Measurements from ENCODE around the gene EXD3. TPM values are rescaled to one million over a fixed set of nuclear protein-coding genes. Genes with fewer than 3 reads are reported as not detected.

The EXD3 gene
- polyA plus RNA-seq, 2 of the 4 experiments (the other 2 are of a cell fraction): 3.4 to 4.5 TPM

DNA sequence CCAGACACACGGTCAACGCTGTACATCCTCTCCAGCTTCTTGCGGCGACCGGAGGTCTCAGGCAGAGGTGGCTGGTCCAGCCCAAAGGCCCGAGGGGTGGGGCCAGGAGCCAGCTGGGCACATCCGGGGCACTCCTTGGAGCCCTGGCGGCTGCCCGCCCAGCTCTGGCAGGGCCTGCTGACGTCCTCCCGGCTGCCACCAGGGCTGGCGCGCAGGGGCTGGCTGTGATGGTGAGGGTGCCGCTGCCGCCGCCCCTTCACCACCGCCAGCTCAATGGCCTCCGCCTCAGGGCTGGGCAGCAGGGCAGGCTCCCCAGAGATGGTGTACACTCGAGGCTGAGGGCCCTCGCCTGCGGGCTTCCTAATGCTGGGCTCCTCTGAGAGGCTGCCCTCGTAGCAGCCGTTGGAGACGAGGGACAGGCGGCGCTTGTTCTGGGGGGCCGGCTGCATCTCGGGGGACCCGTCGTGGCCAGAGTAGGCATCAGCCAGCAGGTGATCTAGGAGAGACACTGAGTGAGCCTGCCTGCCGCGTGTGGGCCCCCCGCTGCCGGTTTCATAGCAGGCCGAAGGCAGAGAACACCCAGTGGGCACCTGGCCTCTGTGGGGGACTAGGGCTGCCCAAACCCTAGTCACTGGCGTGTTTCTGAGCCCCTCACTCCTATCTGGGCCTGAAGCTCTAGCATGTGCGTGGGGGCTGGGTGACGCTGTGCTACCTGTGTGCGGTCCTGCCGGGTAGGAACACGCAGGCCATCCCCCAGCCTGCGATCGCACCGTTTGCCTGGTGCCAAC is 34.6 kb upstream of the EXD3 start:
- peak overlapping the region; percentile 83 for H3K4me3 ChIP-seq
- H3K27ac ChIP-seq: peak overlapping the region in 1 of 2 experiments; percentile 93; a peak in 4 of 6 replicates
- 93% methylated on average over 28 of the region's 44 CpGs for WGBS (ENCODE audit: missing lambda C conversion rate)
- TF ChIP-seq, protein P1, sequence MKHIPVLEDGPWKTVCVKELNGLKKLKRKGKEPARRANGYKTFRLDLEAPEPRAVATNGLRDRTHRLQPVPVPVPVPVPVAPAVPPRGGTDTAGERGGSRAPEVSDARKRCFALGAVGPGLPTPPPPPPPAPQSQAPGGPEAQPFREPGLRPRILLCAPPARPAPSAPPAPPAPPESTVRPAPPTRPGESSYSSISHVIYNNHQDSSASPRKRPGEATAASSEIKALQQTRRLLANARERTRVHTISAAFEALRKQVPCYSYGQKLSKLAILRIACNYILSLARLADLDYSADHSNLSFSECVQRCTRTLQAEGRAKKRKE (CRISPR knock-in tag; IDR thresholded peaks at IDR 0.05; ENCODE audit: low read depth): no peak
- TF ChIP-seq, protein P2, sequence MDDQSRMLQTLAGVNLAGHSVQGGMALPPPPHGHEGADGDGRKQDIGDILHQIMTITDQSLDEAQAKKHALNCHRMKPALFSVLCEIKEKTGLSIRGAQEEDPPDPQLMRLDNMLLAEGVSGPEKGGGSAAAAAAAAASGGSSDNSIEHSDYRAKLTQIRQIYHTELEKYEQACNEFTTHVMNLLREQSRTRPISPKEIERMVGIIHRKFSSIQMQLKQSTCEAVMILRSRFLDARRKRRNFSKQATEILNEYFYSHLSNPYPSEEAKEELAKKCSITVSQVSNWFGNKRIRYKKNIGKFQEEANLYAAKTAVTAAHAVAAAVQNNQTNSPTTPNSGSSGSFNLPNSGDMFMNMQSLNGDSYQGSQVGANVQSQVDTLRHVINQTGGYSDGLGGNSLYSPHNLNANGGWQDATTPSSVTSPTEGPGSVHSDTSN (IDR thresholded peaks at IDR 0.05): no peak
- TF ChIP-seq, protein P3, sequence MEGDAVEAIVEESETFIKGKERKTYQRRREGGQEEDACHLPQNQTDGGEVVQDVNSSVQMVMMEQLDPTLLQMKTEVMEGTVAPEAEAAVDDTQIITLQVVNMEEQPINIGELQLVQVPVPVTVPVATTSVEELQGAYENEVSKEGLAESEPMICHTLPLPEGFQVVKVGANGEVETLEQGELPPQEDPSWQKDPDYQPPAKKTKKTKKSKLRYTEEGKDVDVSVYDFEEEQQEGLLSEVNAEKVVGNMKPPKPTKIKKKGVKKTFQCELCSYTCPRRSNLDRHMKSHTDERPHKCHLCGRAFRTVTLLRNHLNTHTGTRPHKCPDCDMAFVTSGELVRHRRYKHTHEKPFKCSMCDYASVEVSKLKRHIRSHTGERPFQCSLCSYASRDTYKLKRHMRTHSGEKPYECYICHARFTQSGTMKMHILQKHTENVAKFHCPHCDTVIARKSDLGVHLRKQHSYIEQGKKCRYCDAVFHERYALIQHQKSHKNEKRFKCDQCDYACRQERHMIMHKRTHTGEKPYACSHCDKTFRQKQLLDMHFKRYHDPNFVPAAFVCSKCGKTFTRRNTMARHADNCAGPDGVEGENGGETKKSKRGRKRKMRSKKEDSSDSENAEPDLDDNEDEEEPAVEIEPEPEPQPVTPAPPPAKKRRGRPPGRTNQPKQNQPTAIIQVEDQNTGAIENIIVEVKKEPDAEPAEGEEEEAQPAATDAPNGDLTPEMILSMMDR (IDR thresholded peaks at IDR 0.05): no peak
- TF ChIP-seq EHMT2 (IDR thresholded peaks at IDR 0.05; ENCODE audit: low read depth) (no peak), KDM5A (IDR thresholded peaks at IDR 0.05) (no peak), POLR2A (IDR thresholded peaks at IDR 0.05; ENCODE audit: low read length) (no peak), PHF8 (IDR thresholded peaks at IDR 0.05; ENCODE audit: borderline replicate concordance, low read depth) (no peak), JUNB (IDR thresholded peaks at IDR 0.05) (no peak), CEBPB (IDR thresholded peaks at IDR 0.05) (no peak), HOXB5 (CRISPR knock-in tag; IDR thresholded peaks at IDR 0.05) (no peak), RNF2 (IDR thresholded peaks at IDR 0.05; ENCODE audit: borderline replicate concordance, low read depth) (no peak), MAFK (IDR thresholded peaks at IDR 0.05; ENCODE audit: partially characterized antibody) (no peak), HOXA7 (CRISPR knock-in tag; IDR thresholded peaks at IDR 0.05) (no peak), EHF (CRISPR knock-in tag; IDR thresholded peaks at IDR 0.05) (no peak), CHD4 (IDR thresholded peaks at IDR 0.05; ENCODE audit: borderline replicate concordance) (no peak), BHLHE40 (IDR thresholded peaks at IDR 0.05; ENCODE audit: low read depth, low read length) (no peak), NR3C1 (IDR thresholded peaks at IDR 0.05) (no peak)
- TF ChIP-seq, protein P4, sequence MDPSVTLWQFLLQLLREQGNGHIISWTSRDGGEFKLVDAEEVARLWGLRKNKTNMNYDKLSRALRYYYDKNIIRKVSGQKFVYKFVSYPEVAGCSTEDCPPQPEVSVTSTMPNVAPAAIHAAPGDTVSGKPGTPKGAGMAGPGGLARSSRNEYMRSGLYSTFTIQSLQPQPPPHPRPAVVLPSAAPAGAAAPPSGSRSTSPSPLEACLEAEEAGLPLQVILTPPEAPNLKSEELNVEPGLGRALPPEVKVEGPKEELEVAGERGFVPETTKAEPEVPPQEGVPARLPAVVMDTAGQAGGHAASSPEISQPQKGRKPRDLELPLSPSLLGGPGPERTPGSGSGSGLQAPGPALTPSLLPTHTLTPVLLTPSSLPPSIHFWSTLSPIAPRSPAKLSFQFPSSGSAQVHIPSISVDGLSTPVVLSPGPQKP (IDR thresholded peaks at IDR 0.05; ENCODE audit: low read depth, low read length): no peak
- ChIA-PET POLR2A (no interaction called here), CTCF (interaction anchor here (1.2 to 5.8 kb wide), 3 partner anchors 13 to 155 kb away, joined by 4 to 35 read pairs (median 13); partner anchors contain the start of genes EXD3, NOXA1 and NRARP)
- H3K9me3 ChIP-seq: no peaks in the 10 kb centered on the region
- DNase-seq (ENCODE audit: low read depth in 1 of 2, low spot score in 1 of 2) (no peak), FAIRE-seq (no peak), ATAC-seq (no peak)
- peaks cover 38% of the 10 kb centered on the region for H3K4me1 ChIP-seq
- H3K4me2 ChIP-seq: peak overlapping the region; percentile 99

DNA sequence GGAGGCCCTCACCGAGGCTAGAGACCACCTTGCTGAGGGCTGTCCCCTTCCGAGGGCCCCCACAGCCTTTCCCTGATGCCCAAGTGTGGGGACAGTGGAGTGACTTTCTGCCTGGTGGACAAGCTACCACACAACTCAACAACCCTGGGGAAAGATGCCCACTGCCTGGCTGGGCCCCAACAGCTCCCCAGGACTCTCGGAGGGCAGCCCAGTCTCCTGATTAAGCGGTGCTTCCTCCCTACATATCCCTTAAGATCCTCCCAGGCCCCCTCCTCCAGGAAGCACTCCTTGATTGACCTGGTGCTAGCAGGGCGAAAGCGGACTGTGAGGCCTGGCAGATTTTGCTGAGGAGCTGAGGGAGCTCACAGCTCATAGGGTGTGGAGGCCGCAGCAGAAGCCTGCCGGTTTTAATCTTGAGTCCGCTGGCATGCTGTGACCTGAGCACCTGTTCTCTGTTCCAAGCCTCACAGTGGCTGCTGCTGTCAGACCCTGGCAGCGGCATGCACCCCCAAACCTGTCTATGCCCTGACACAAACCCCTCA is 34.0 kb upstream of the EXD3 start:
- FAIRE-seq (no peak), DNase-seq (ENCODE audit: low read depth in 1 of 2, low spot score in 1 of 2) (no peak), ATAC-seq (no peak)
- 91% methylated on average over 9 of the region's 10 CpGs for WGBS (ENCODE audit: missing lambda C conversion rate)
- no peak overlapping the region for H3K27ac ChIP-seq
- no peaks in the 10 kb centered on the region for H3K9me3 ChIP-seq
- TF ChIP-seq TP53 (CRISPR knock-in tag; IDR thresholded peaks at IDR 0.05): no peak
- TF ChIP-seq ZFP36 (IDR thresholded peaks at IDR 0.05; ENCODE audit: borderline replicate concordance, partially characterized antibody): peak; percentile 95
- H3K4me1 ChIP-seq: peaks cover 38% of the 10 kb centered on the region
- H3K4me2 ChIP-seq: no peak overlapping the region
- ChIA-PET POLR2A (no interaction called here), CTCF (interaction anchor here (1.2 to 5.8 kb wide), 3 partner anchors 12 to 155 kb away, joined by 4 to 35 read pairs (median 13); partner anchors contain the start of genes EXD3, NOXA1 and NRARP)
- H3K4me3 ChIP-seq: no peak overlapping the region
